Ecto neural progenitor cell (in vitro differentiated cells): ENCODE measurements around the gene APEX2.
"Not testable (repeated sequence)": the region's sequence is repeated elsewhere in the genome, so short reads cannot be mapped to it uniquely, and the experiment has no call there.

Source experiments
- DNase-seq: peaks from one replicate; pipeline ENCODE4 v3.0.0-alpha.2; 2018; ENCODE audit warnings: low spot score

Gene APEX2

GRCh38 chrX:55011294-55011693 is 11.1 kb downstream of the APEX2 start:
- no peak for DNase-seq

GRCh38 chrX:55014897-55015299 is 14.7 kb downstream of the APEX2 start:
- no peak for DNase-seq

GRCh38 chrX:55026143-55026542 is 26.0 kb downstream of the APEX2 start:
- no peak for DNase-seq

GRCh38 chrX:55026840-55027239 is 26.7 kb downstream of the APEX2 start:
- no peak for DNase-seq

GRCh38 chrX:55028040-55028439 is 27.9 kb downstream of the APEX2 start:
- no peak for DNase-seq

- no peak for DNase-seq
Observed at GRCh38 chrX:55028611-55029010, 28.4 kb downstream of the APEX2 start.

- no peak for DNase-seq
Observed at GRCh38 chrX:55029291-55029690, 29.1 kb downstream of the APEX2 start.

GRCh38 chrX:55030271-55031205 is 30.4 kb downstream of the APEX2 start, which contains the start of gene ALAS2:
Gene ALAS2 (minus strand): TSS chrX:55030977. CDS start chrX:55026000, 4,977 bp downstream.
- DNase-seq: no peak

GRCh38 chrX:55033429-55033828 is 33.3 kb downstream of the APEX2 start:
- DNase-seq: no peak

- no peak for DNase-seq
Observed at GRCh38 chrX:55039471-55039870, 39.3 kb downstream of the APEX2 start.

GRCh38 chrX:55041514-55041913 is 41.4 kb downstream of the APEX2 start:
- no peak for DNase-seq

- DNase-seq: not testable (repeated sequence)
Observed at GRCh38 chrX:55050599-55050998, 50.4 kb downstream of the APEX2 start.

GRCh38 chrX:55056820-55057674 is 56.9 kb downstream of the APEX2 start:
- no peak for DNase-seq

GRCh38 chrX:55057675-55058249 is 57.6 kb downstream of the APEX2 start:
- no peak for DNase-seq
